Measurements from ENCODE around the gene PSAT1.

Gene PSAT1

GRCh38 chr9:78325846-78326360 lies 29.0 kb downstream of the PSAT1 start:
- H3K4me3 ChIP-seq (ENCODE audit: low read depth, low read length): no peak overlapping the region
- H3K27me3 ChIP-seq (replicated peaks): no peaks in the 10 kb centered on the region
- in situ Hi-C loops (cut with HindIII; ENCODE audit: low pct_ligation_motif_present, low sequenced_read_pairs): no loop called here
- no peak for DNase-seq
- no peak for TF ChIP-seq CTCF (IDR thresholded peaks at IDR 0.05; ENCODE audit: low read depth, low read length, missing control alignments)
- peaks cover 3% of the 10 kb centered on the region for H3K36me3 ChIP-seq (replicated peaks)
- no peak overlapping the region for H3K27ac ChIP-seq

GRCh38 chr9:78326564-78326963 lies 29.6 kb downstream of the PSAT1 start:
- TF ChIP-seq CTCF (IDR thresholded peaks at IDR 0.05; ENCODE audit: low read depth, low read length, missing control alignments): no peak
- Histone ChIP-seq H3K27ac (no peak overlapping the region), H3K4me3 (ENCODE audit: low read depth, low read length) (no peak overlapping the region), H3K36me3 (replicated peaks) (peaks cover 3% of the 10 kb centered on the region), H3K27me3 (replicated peaks) (no peaks in the 10 kb centered on the region)
- in situ Hi-C loops (cut with HindIII; ENCODE audit: low pct_ligation_motif_present, low sequenced_read_pairs): no loop called here
- no peak for DNase-seq

DNA sequence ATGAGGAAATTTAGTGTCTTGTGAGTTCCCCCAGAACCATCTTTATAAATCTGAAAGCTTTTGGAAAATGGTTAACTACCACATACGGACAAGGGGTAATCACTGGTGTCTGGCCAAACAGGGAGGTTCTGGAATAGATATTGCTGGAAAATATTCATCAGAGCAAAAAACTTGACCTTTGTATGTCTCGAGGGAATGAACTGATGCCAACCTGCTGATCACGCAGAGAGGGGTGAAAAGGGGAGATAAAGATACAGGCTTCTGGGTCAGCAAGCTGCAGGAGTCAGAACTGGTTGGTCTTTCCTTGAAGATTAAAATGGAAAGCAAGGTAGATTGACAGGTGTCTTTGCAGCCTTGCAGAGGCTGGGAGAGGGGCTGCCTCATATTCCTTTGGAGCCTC lies 35.5 kb downstream of the PSAT1 start:
- H3K27me3 ChIP-seq (replicated peaks): no peaks in the 10 kb centered on the region
- in situ Hi-C loops (cut with HindIII; ENCODE audit: low pct_ligation_motif_present, low sequenced_read_pairs): no loop called here
- H3K36me3 ChIP-seq (replicated peaks): peaks cover 3% of the 10 kb centered on the region
- H3K27ac ChIP-seq: no peak overlapping the region
- no peak for TF ChIP-seq CTCF (IDR thresholded peaks at IDR 0.05; ENCODE audit: low read depth, low read length, missing control alignments)
- no peak overlapping the region for H3K4me3 ChIP-seq (ENCODE audit: low read depth, low read length)
- no peak for DNase-seq

DNA sequence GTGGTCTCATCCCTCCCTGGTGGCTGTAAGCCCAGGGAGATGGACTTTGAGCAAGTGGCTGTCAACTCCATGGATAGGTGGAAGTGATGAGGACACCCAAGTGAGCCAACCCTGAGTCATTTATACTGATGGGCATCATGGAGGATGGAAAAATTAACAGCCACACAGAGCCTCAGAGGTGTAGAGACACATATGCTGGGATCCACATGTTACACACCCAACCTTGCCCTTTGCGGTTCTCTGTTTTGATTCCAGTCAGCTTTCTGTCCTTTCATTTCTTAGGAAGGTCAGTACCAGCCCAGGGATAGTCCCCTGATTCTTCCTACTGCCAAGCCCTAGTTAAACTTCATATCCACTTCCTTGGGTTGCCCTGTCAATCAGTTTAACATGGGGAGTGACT lies 51.9 kb downstream of the PSAT1 start:
- no peak for TF ChIP-seq CTCF (IDR thresholded peaks at IDR 0.05; ENCODE audit: low read depth, low read length, missing control alignments)
- no peak overlapping the region for H3K4me3 ChIP-seq (ENCODE audit: low read depth, low read length)
- H3K36me3 ChIP-seq (replicated peaks): no peaks in the 10 kb centered on the region
- no peaks in the 10 kb centered on the region for H3K27me3 ChIP-seq (replicated peaks)
- H3K27ac ChIP-seq: no peak overlapping the region
- in situ Hi-C loops (cut with HindIII; ENCODE audit: low pct_ligation_motif_present, low sequenced_read_pairs): no loop called here
- no peak for DNase-seq

DNA sequence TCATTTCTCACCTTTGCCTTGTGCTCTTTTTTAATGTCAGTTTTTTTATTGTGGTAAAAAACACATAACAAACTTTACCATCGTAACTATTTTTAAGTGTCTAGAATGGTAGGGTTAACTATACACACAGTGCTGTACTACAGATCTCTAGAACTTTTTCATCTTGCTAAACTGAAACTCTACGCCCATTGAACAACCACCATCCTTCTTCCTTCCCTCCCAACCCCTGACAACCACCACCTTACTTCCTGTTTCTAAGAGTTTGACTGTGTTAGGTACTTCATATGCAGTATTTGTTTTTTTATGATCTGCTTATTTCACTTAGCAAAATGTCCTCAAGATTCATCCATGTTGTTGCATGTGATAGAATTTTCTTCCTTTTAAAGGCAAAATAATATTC lies 54.9 kb downstream of the PSAT1 start:
- H3K4me3 ChIP-seq (ENCODE audit: low read depth, low read length): no peak overlapping the region

More for the DNA sequence above, 54.9 kb downstream of the PSAT1 start:
- no peak for DNase-seq
- no peak for TF ChIP-seq CTCF (IDR thresholded peaks at IDR 0.05; ENCODE audit: low read depth, low read length, missing control alignments)
- H3K27me3 ChIP-seq (replicated peaks): no peaks in the 10 kb centered on the region
- H3K36me3 ChIP-seq (replicated peaks): no peaks in the 10 kb centered on the region
- in situ Hi-C loops (cut with HindIII; ENCODE audit: low pct_ligation_motif_present, low sequenced_read_pairs): no loop called here
- H3K27ac ChIP-seq: no peak overlapping the region

All from brain microvascular endothelial cell (primary cell).